NCI-H2171 treated with DMSO at 0.1 percent for 48 hours (cell line): ENCODE measurements around the gene CNTN5.
A peak's percentile ranks its signal among the peaks of the same experiment; 100 is the strongest.

ENCODE experiments used
- DNase-seq: peaks from one replicate; lab custom pipeline; 2025; lab: John Stamatoyannopoulos, UW

The CNTN5 gene

GRCh38 chr11:99509863-99510262 is 489.1 kb downstream of the CNTN5 start:
- no peak for DNase-seq

GRCh38 chr11:99513368-99513767 is 492.6 kb downstream of the CNTN5 start:
- no peak for DNase-seq

GRCh38 chr11:99519095-99519494 is 498.3 kb downstream of the CNTN5 start:
- no peak for DNase-seq

- no peak for DNase-seq
Measured at GRCh38 chr11:99522467-99523173, 501.9 kb downstream of the CNTN5 start.

- no peak for DNase-seq
Measured at GRCh38 chr11:99531468-99531867, 510.7 kb downstream of the CNTN5 start.

- DNase-seq, result no peak
Measured at GRCh38 chr11:99534812-99535211, 514.1 kb downstream of the CNTN5 start.

GRCh38 chr11:99535406-99535805 is 514.7 kb downstream of the CNTN5 start:
- DNase-seq, result no peak

GRCh38 chr11:99535819-99536218 is 515.1 kb downstream of the CNTN5 start:
- no peak for DNase-seq

GRCh38 chr11:99537681-99538080 is 516.9 kb downstream of the CNTN5 start:
- no peak for DNase-seq

GRCh38 chr11:99545616-99546015 is 524.9 kb downstream of the CNTN5 start:
- peak; percentile 6 for DNase-seq

GRCh38 chr11:99548264-99548663 is 527.5 kb downstream of the CNTN5 start:
- no peak for DNase-seq

- no peak for DNase-seq
Measured at GRCh38 chr11:99554232-99554903, 533.6 kb downstream of the CNTN5 start.

- no peak for DNase-seq
Measured at GRCh38 chr11:99555486-99555885, 534.7 kb downstream of the CNTN5 start.

- no peak for DNase-seq
Measured at GRCh38 chr11:99565333-99565732, 544.6 kb downstream of the CNTN5 start.

GRCh38 chr11:99567334-99567956 is 546.7 kb downstream of the CNTN5 start:
- no peak for DNase-seq

- DNase-seq, result no peak
Measured at GRCh38 chr11:99568808-99569207, 548.1 kb downstream of the CNTN5 start.

GRCh38 chr11:99571094-99571493 is 550.3 kb downstream of the CNTN5 start:
- no peak for DNase-seq

- DNase-seq, result no peak
Measured at GRCh38 chr11:99584830-99585229, 564.1 kb downstream of the CNTN5 start.

- no peak for DNase-seq
Measured at GRCh38 chr11:99585606-99586005, 564.9 kb downstream of the CNTN5 start.

- DNase-seq, result no peak
Measured at GRCh38 chr11:99589771-99590170, 569.0 kb downstream of the CNTN5 start.

GRCh38 chr11:99592266-99592665 is 571.5 kb downstream of the CNTN5 start:
- DNase-seq, result no peak

- no peak for DNase-seq
Measured at GRCh38 chr11:99593197-99593596, 572.4 kb downstream of the CNTN5 start.

- DNase-seq, result no peak
Measured at GRCh38 chr11:99601179-99601578, 580.4 kb downstream of the CNTN5 start.
